WERI-Rb-1 (cell line): Measurements from ENCODE around the gene EHF.

Experiments used
- DNase-seq: peaks from one replicate; pipeline ENCODE4 v3.0.0-alpha.2; 2020
- H3K27ac ChIP-seq: fragments of 250-450 bp; sonication (Bioruptor Pico); 2 replicates; pipeline ENCODE4 v1.5.1; 2020; ENCODE audit warnings: mild to moderate bottlenecking, moderate library complexity
- H3K27me3 ChIP-seq: fragments of 250-450 bp; sonication (Bioruptor Pico); 2 replicates; pipeline ENCODE4 v1.5.1; 2021; ENCODE audit warnings: mild to moderate bottlenecking, low read depth, moderate library complexity; ENCODE audit not compliant: insufficient read depth, severe bottlenecking
- H3K36me3 ChIP-seq: fragments of 250-450 bp; sonication (Bioruptor Pico); 2 replicates; pipeline ENCODE4 v1.5.1; 2020; ENCODE audit warnings: mild to moderate bottlenecking, moderate library complexity
- H3K4me3 ChIP-seq: 2 replicates; pipeline ENCODE4 v1.5.1; 2011; ENCODE audit warnings: low read depth, mild to moderate bottlenecking, control low read depth, low read length
- H3K9me3 ChIP-seq: fragments of 250-450 bp; sonication (Bioruptor Pico); 2 replicates; pipeline ENCODE4 v1.5.1; 2021; ENCODE audit warnings: mild to moderate bottlenecking, moderate library complexity; ENCODE audit not compliant: severe bottlenecking
- TF ChIP-seq, protein P1 (sequence below): IDR thresholded peaks from 2 replicates; pipeline ENCODE4 v1.5.1; 2011; ENCODE audit warnings: low read depth, mild to moderate bottlenecking, control low read depth, inconsistent platforms, low read length

Gene EHF

GRCh38 chr11:34595960-34596644 is 24.8 kb upstream of the EHF start:
- no peak for DNase-seq
- Histone ChIP-seq H3K27me3 (no peaks in the 10 kb centered on the region), H3K27ac (no peak overlapping the region), H3K4me3 (no peak overlapping the region), H3K9me3 (peaks cover 3% of the 10 kb centered on the region), H3K36me3 (no peaks in the 10 kb centered on the region)
- TF ChIP-seq, protein P1, sequence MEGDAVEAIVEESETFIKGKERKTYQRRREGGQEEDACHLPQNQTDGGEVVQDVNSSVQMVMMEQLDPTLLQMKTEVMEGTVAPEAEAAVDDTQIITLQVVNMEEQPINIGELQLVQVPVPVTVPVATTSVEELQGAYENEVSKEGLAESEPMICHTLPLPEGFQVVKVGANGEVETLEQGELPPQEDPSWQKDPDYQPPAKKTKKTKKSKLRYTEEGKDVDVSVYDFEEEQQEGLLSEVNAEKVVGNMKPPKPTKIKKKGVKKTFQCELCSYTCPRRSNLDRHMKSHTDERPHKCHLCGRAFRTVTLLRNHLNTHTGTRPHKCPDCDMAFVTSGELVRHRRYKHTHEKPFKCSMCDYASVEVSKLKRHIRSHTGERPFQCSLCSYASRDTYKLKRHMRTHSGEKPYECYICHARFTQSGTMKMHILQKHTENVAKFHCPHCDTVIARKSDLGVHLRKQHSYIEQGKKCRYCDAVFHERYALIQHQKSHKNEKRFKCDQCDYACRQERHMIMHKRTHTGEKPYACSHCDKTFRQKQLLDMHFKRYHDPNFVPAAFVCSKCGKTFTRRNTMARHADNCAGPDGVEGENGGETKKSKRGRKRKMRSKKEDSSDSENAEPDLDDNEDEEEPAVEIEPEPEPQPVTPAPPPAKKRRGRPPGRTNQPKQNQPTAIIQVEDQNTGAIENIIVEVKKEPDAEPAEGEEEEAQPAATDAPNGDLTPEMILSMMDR, result no peak

DNA sequence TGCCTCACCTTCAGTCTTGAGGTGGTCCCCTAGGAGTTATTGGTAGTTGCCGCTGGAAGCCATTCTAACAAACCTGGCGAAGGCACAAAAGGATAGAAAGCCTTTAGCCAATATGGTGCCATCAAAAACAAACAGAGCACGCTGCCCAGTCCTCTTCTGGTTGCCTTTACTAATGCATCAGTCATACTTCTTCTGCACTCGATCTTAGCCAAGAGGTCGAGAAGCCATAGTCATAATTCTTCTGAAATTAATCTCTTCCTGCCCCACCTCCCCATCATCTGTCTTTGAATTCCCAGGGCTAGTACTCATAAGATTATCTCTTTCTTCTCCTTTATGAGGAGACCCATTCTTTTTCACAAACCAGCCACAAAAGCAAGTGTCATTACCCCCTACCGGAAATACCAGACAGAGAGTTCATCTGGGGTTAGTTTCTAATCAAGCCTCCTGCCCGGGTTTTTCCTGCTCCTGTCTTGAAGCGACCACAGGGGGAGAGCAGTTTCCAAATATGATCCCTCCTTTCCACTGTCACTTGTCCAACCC is 21.4 kb upstream of the EHF start:
- Histone ChIP-seq H3K27me3 (no peaks in the 10 kb centered on the region), H3K9me3 (no peaks in the 10 kb centered on the region), H3K27ac (no peak overlapping the region), H3K36me3 (no peaks in the 10 kb centered on the region), H3K4me3 (no peak overlapping the region)
- TF ChIP-seq, protein P1, result no peak
- DNase-seq, result no peak

GRCh38 chr11:34600339-34601084 is 20.4 kb upstream of the EHF start:
- TF ChIP-seq, protein P1, result no peak
- DNase-seq, result no peak
- Histone ChIP-seq H3K27me3 (no peaks in the 10 kb centered on the region), H3K9me3 (no peaks in the 10 kb centered on the region), H3K27ac (no peak overlapping the region), H3K36me3 (no peaks in the 10 kb centered on the region), H3K4me3 (no peak overlapping the region)

GRCh38 chr11:34601085-34601444 is 19.8 kb upstream of the EHF start:
- Histone ChIP-seq H3K27me3 (no peaks in the 10 kb centered on the region), H3K27ac (no peak overlapping the region), H3K4me3 (no peak overlapping the region), H3K9me3 (no peaks in the 10 kb centered on the region), H3K36me3 (no peaks in the 10 kb centered on the region)
- TF ChIP-seq, protein P1, result no peak
- DNase-seq, result no peak

DNA sequence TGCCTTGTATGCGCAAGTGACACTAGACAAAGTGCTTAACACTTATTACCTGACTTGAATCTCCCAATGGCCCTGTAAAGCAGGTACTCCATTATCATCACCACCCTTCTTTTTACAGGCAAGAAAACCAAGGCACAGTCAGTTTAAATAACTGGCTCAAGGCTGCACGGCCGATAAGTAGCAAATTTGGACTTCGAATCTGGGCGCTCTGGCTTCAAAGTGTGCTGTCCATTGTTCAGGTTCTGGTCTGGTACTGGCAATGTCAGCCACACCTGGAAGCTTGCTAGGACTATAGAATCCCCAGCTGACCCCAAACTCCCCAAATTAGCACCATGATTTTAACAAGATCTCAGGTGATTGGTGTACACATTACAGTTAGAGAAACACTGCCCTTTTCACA is 19.3 kb upstream of the EHF start:
- Histone ChIP-seq H3K27me3 (no peaks in the 10 kb centered on the region), H3K27ac (no peak overlapping the region), H3K36me3 (no peaks in the 10 kb centered on the region), H3K4me3 (no peak overlapping the region), H3K9me3 (no peaks in the 10 kb centered on the region)
- DNase-seq, result no peak
- TF ChIP-seq, protein P1, result no peak
